ENCODE results near the gene TPCN2. TPM values are rescaled to one million over a fixed set of nuclear protein-coding genes. Genes with fewer than 3 reads are reported as not detected.
"Not testable (repeated sequence)": the region's sequence is repeated elsewhere in the genome, so short reads cannot be mapped to it uniquely, and the experiment has no call there.

Gene TPCN2
- total and polyA plus RNA-seq, 7 experiments from 2014 or later = 3.3 to 29.4 (median 21.2) TPM

DNA sequence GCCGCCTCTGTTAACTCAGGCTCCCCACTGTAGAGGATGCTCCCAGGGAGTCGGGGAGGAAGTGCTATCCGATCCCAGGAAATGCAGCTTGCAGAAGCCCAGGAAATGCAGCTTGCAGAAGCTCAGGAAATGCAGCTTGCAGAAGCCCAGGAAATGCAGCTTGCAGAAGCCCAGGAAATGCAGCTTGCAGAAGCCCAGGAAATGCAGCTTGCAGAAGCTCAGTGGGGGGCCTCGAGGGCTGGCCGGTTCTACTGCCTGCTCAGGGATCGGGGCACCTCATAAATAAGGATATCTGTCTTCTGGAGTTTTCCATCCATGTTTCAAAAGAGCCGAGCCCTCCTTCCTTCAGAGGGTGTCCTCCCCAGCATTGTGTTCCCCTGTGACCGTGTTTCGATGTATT is 81.9 kb downstream of the TPCN2 start:
- H3K4me3 Mint-ChIP-seq = peak overlapping the region in 3 of 10 donors; percentile 40 to 61 (median 46)
- H3K27ac Mint-ChIP-seq = peak overlapping the region in 3 of 9 donors; percentile 12 to 76 (median 39)
- peaks cover 1 to 16% (median 7%) of the 10 kb centered on the region in 11 donors for H3K9me3 Mint-ChIP-seq

DNA sequence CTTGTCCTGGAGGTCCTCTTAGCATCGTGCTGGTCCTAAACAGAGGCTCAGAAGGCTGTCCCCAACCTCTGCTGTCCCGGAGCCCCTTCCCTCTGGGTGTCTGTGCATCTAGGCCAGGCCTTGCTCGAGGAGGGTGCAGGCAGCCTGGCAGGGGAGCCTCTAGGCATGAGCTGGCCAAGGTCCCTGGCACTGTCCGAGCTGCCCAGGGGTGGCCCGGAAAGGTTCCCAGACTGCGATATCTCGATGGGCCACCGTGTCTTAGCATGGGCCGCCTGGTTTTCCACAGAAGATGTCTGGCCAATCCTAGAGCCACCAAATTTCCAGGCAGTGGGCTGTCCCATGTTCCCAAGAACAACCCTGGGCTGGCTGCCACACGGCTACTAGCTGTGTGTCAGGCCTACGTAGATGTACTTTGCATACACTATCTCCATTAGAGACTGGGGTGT is 82.4 kb downstream of the TPCN2 start:
- peaks cover 0 to 17% of the 10 kb centered on the region in 2 donors for H3K4me1 ChIP-seq (ENCODE audit: control insufficient read depth in 2 of 2, insufficient read depth in 2 of 2, low read length in 2 of 2)
- H3K36me3 ChIP-seq (ENCODE audit: control insufficient read depth in 2 of 3, insufficient read depth in 3 of 3, low read length in 3 of 3) = no peaks in the 10 kb centered on the region
- intact Hi-C loops (cut with micrococcal nuclease) = no loop called here
- Mint-ChIP-seq H3K36me3 (peaks cover 0 to 7% (median 3%) of the 10 kb centered on the region in 5 donors), H3K27me3 (no peaks in the 10 kb centered on the region), H3K4me1 (peaks cover 2 to 47% (median 21%) of the 10 kb centered on the region in 7 donors), H3K9me3 (peaks cover 1 to 19% (median 7%) of the 10 kb centered on the region in 11 donors), H3K4me3 (peak overlapping the region in 3 of 10 donors; percentile 40 to 61 (median 46)), H3K27ac (peak overlapping the region in 3 of 9 donors; percentile 12 to 76 (median 39))
- no peak for ATAC-seq
- peaks cover 0 to 5% (median 0%) of the 10 kb centered on the region in 3 experiments for H3K9me3 ChIP-seq (ENCODE audit: control insufficient read depth in 2 of 3, low read length in 3 of 3)
- H3K4me3 ChIP-seq (ENCODE audit: low read length) = no peak overlapping the region
- POLR2A ChIA-PET = no interaction called here
- H3K27ac ChIP-seq (ENCODE audit: low read depth, low read length) = peak overlapping the region; percentile 17
- CTCF ChIA-PET = no interaction called here
- DNase-seq = no peak
- H3K27me3 ChIP-seq (ENCODE audit: control insufficient read depth in 2 of 2, insufficient read depth in 2 of 2, low read length in 2 of 2) = no peaks in the 10 kb centered on the region

More for the DNA sequence above, 81.9 kb downstream of the TPCN2 start:
- CTCF ChIA-PET = no interaction called here
- ATAC-seq = no peak
- Mint-ChIP-seq H3K27me3 (no peaks in the 10 kb centered on the region), H3K4me1 (peaks cover 2 to 44% (median 21%) of the 10 kb centered on the region in 7 donors), H3K36me3 (peaks cover 0 to 4% (median 2%) of the 10 kb centered on the region in 5 donors)
- DNase-seq = no peak
- Histone ChIP-seq H3K27ac (ENCODE audit: low read depth, low read length) (peak overlapping the region; percentile 17), H3K4me3 (ENCODE audit: low read length) (no peak overlapping the region), H3K9me3 (ENCODE audit: control insufficient read depth in 2 of 3, low read length in 3 of 3) (peaks cover 0 to 5% (median 0%) of the 10 kb centered on the region in 3 experiments), H3K4me1 (ENCODE audit: control insufficient read depth in 2 of 2, insufficient read depth in 2 of 2, low read length in 2 of 2) (peaks cover 0 to 17% of the 10 kb centered on the region in 2 donors), H3K27me3 (ENCODE audit: control insufficient read depth in 2 of 2, insufficient read depth in 2 of 2, low read length in 2 of 2) (no peaks in the 10 kb centered on the region), H3K36me3 (ENCODE audit: control insufficient read depth in 2 of 3, insufficient read depth in 3 of 3, low read length in 3 of 3) (no peaks in the 10 kb centered on the region)
- intact Hi-C loops (cut with micrococcal nuclease) = no loop called here
- POLR2A ChIA-PET = no interaction called here

DNA sequence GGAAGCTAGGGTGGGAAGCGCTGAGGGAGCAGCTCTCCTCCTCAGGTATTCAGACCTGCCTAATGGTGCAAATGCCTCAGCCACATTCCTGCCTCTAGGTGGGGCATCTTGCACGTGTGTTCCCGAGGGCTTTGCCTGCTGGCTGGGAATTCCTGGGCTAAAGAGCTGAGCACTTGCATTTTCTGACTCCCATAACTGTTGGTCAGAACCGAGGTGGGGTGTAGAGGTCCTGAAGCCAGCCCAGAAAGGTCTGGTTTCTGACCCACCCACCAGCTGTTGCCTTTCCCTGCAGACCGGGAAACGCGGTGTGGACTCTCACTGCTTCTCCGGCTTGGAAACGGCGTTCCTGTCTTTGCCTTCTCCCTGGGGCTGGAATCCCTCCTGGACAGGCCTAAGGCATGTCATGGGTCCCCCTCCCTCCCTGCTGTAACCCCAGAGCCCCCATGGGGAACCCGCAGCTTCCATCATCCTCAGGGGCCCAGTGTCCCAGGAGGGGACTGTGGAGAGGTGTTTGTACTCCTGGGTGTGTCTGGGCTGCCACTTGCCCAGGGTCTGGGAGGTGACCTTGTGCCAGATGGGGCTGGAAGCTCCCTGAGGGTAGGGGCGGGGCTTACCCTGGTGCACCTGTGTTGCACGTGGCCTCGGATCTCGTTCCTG is 83.0 kb downstream of the TPCN2 start:
- H3K27ac Mint-ChIP-seq = no peak overlapping the region
- no peak overlapping the region for H3K4me3 ChIP-seq (ENCODE audit: low read length)
- no peaks in the 10 kb centered on the region for H3K27me3 Mint-ChIP-seq
- peaks cover 1 to 19% (median 7%) of the 10 kb centered on the region in 11 donors for H3K9me3 Mint-ChIP-seq
- peaks cover 0 to 17% of the 10 kb centered on the region in 2 donors for H3K4me1 ChIP-seq (ENCODE audit: control insufficient read depth in 2 of 2, insufficient read depth in 2 of 2, low read length in 2 of 2)
- H3K36me3 Mint-ChIP-seq = peaks cover 0 to 8% (median 3%) of the 10 kb centered on the region in 5 donors
- H3K4me1 Mint-ChIP-seq = peaks cover 2 to 48% (median 21%) of the 10 kb centered on the region in 7 donors
- no peaks in the 10 kb centered on the region for H3K27me3 ChIP-seq (ENCODE audit: control insufficient read depth in 2 of 2, insufficient read depth in 2 of 2, low read length in 2 of 2)
- H3K27ac ChIP-seq (ENCODE audit: low read depth, low read length) = no peak overlapping the region
- ChIA-PET POLR2A (interaction anchor here (0.6 kb wide), 1 partner anchor 8 kb away, joined by 3 read pairs; no protein-coding TSS in a partner anchor), CTCF (no interaction called here)
- H3K4me3 Mint-ChIP-seq = no peak overlapping the region
- DNase-seq (no peak), ATAC-seq (no peak)
- H3K9me3 ChIP-seq (ENCODE audit: control insufficient read depth in 2 of 3, low read length in 3 of 3) = peaks cover 0 to 5% (median 0%) of the 10 kb centered on the region in 3 experiments
- intact Hi-C loops (cut with micrococcal nuclease) = no loop called here
- no peaks in the 10 kb centered on the region for H3K36me3 ChIP-seq (ENCODE audit: control insufficient read depth in 2 of 3, insufficient read depth in 3 of 3, low read length in 3 of 3)

DNA sequence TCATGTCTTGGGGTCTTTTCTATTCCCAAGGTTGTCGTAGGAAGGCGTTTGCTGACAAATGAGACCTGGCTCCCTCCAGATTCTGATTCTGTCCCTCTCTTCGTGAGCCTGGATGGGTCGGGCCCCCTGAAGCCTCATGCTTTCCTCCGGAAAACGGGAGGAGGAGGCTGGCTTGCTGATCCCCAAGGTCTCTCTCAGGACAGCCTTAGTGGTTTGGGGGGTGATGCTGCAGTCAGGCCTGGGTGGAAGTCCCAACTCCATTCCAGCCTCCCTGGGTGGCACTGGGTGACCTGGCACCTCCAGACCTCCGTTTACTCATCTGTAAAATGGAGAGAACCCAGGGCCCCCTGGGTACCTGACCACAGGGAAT is 83.6 kb downstream of the TPCN2 start:
- Mint-ChIP-seq H3K27ac (no peak overlapping the region), H3K9me3 (peaks cover 1 to 19% (median 7%) of the 10 kb centered on the region in 11 donors), H3K4me3 (no peak overlapping the region), H3K36me3 (peaks cover 0 to 8% (median 3%) of the 10 kb centered on the region in 5 donors), H3K4me1 (peaks cover 2 to 52% (median 22%) of the 10 kb centered on the region in 7 donors), H3K27me3 (no peaks in the 10 kb centered on the region)
- intact Hi-C loops (cut with micrococcal nuclease) = no loop called here
- Histone ChIP-seq H3K4me1 (ENCODE audit: control insufficient read depth in 2 of 2, insufficient read depth in 2 of 2, low read length in 2 of 2) (peaks cover 0 to 20% of the 10 kb centered on the region in 2 donors), H3K27me3 (ENCODE audit: control insufficient read depth in 2 of 2, insufficient read depth in 2 of 2, low read length in 2 of 2) (no peaks in the 10 kb centered on the region), H3K27ac (ENCODE audit: low read depth, low read length) (no peak overlapping the region), H3K36me3 (ENCODE audit: control insufficient read depth in 2 of 3, insufficient read depth in 3 of 3, low read length in 3 of 3) (no peaks in the 10 kb centered on the region), H3K4me3 (ENCODE audit: low read length) (no peak overlapping the region), H3K9me3 (ENCODE audit: control insufficient read depth in 2 of 3, low read length in 3 of 3) (peaks cover 0 to 5% (median 0%) of the 10 kb centered on the region in 3 experiments)
- ATAC-seq (no peak), DNase-seq (no peak)
- POLR2A ChIA-PET = interaction anchor here (0.6 kb wide), 1 partner anchor 8 kb away, joined by 3 read pairs; no protein-coding TSS in a partner anchor
- CTCF ChIA-PET = no interaction called here

DNA sequence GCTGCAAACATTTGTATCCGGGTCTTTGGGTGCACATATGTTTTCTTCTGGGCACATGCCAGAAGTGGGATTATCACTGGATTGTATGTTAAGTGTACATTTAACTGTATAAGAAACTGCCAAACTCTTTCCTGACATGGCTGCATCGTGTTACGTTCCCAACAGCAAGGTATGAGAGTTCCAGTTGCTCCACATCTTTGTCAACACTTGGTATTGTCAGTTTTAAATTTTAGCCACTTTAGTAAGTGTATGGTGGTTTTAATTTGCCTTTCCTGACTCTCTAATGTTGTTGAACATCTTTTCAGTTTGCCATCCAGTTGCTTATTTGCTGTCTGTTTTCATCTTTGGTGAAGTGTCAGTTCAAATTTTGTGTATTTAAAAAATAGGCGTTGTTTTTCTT is 84.5 kb downstream of the TPCN2 start:
- H3K27me3 ChIP-seq (ENCODE audit: control insufficient read depth in 2 of 2, insufficient read depth in 2 of 2, low read length in 2 of 2) = no peaks in the 10 kb centered on the region
- Mint-ChIP-seq H3K4me3 (no peak overlapping the region), H3K27me3 (no peaks in the 10 kb centered on the region), H3K4me1 (peaks cover 5 to 52% (median 26%) of the 10 kb centered on the region in 7 donors), H3K27ac (peak overlapping the region in 3 of 9 donors; percentile 12 to 54 (median 48)), H3K36me3 (peaks cover 0 to 8% (median 3%) of the 10 kb centered on the region in 5 donors), H3K9me3 (peaks cover 1 to 19% (median 7%) of the 10 kb centered on the region in 11 donors)
- no peak overlapping the region for H3K4me3 ChIP-seq (ENCODE audit: low read length)
- ATAC-seq = no peak
- intact Hi-C loops (cut with micrococcal nuclease) = no loop called here
- H3K36me3 ChIP-seq (ENCODE audit: control insufficient read depth in 2 of 3, insufficient read depth in 3 of 3, low read length in 3 of 3) = no peaks in the 10 kb centered on the region
- ChIA-PET CTCF (no interaction called here), POLR2A (no interaction called here)
- peaks cover 0 to 25% of the 10 kb centered on the region in 2 donors for H3K4me1 ChIP-seq (ENCODE audit: control insufficient read depth in 2 of 2, insufficient read depth in 2 of 2, low read length in 2 of 2)
- H3K27ac ChIP-seq (ENCODE audit: low read depth, low read length) = no peak overlapping the region
- peaks cover 0 to 5% (median 0%) of the 10 kb centered on the region in 3 experiments for H3K9me3 ChIP-seq (ENCODE audit: control insufficient read depth in 2 of 3, low read length in 3 of 3)
- no peak for DNase-seq

DNA sequence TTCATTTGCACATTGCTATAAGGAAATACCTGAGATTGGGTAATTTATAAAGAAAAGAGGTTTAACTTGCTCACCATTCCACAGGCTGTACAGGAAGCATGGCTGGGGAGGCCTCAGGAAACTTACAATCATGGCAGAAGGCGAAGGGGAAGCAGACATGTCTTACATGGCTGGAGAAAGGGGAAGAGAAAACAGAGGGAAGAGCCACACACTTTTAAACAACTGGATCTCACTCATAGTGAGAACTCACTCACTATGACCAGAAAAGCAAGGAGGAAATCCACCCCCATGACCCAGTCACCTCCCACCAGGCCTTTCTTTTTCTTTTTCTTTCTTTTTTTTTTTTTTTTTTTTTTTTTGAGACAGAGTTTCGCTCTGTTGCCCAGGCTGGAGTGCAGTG is 85.5 kb downstream of the TPCN2 start:
- CTCF ChIA-PET; ATAC-seq; POLR2A ChIA-PET; intact Hi-C loops (cut with micrococcal nuclease); H3K27ac ChIP-seq (ENCODE audit: low read depth, low read length); H3K9me3 ChIP-seq (ENCODE audit: control insufficient read depth in 2 of 3, low read length in 3 of 3); H3K4me3 ChIP-seq (ENCODE audit: low read length); H3K27me3 Mint-ChIP-seq; H3K27me3 ChIP-seq (ENCODE audit: control insufficient read depth in 2 of 2, insufficient read depth in 2 of 2, low read length in 2 of 2); H3K4me3 Mint-ChIP-seq; DNase-seq; H3K36me3 ChIP-seq (ENCODE audit: control insufficient read depth in 2 of 3, insufficient read depth in 3 of 3, low read length in 3 of 3): not testable (repeated sequence)
- Mint-ChIP-seq H3K4me1 (peaks cover 5 to 50% (median 23%) of the 10 kb centered on the region in 7 donors), H3K27ac (peak overlapping the region in 1 of 9 donors; percentile 22), H3K9me3 (peaks cover 0 to 15% (median 2%) of the 10 kb centered on the region in 11 donors), H3K36me3 (peaks cover 0 to 11% (median 3%) of the 10 kb centered on the region in 5 donors)
- peaks cover 0 to 25% of the 10 kb centered on the region in 2 donors for H3K4me1 ChIP-seq (ENCODE audit: control insufficient read depth in 2 of 2, insufficient read depth in 2 of 2, low read length in 2 of 2)

All from naive thymus-derived CD4-positive, alpha-beta T cell (primary cell).